GM18517 (cell line): ENCODE results near the gene DCK.
A peak's percentile ranks its signal among the peaks of the same experiment; 100 is the strongest.

Source experiments
- ATAC-seq: cut with Tn5 transposase; IDR thresholded peaks from one replicate; pipeline ENCODE4 v1.9.1; 2021; ENCODE audit warnings: mild to moderate bottlenecking, moderate library complexity; ENCODE audit not compliant: unreplicated experiment

The DCK gene

GRCh38 chr4:70993181-70994068 lies at the start of gene DCK:
TSS of gene DCK (plus strand) at chr4:70993649. CDS start at chr4:70993836, 187 bp downstream.
- ATAC-seq, result peak; percentile 60

GRCh38 chr4:70945046-70945445 lies 48.4 kb upstream of the DCK start:
- no peak for ATAC-seq

GRCh38 chr4:70945452-70946055 lies 47.9 kb upstream of the DCK start:
- no peak for ATAC-seq

- ATAC-seq, result no peak
Measured at GRCh38 chr4:70946939-70947338, 46.5 kb upstream of the DCK start.

GRCh38 chr4:70948665-70949260 lies 44.7 kb upstream of the DCK start:
- ATAC-seq, result no peak

- no peak for ATAC-seq
Measured at GRCh38 chr4:70954032-70954431, 39.4 kb upstream of the DCK start.

- ATAC-seq, result no peak
Measured at GRCh38 chr4:70956549-70957210, 36.8 kb upstream of the DCK start.

- ATAC-seq, result no peak
Measured at GRCh38 chr4:70958681-70959080, 34.8 kb upstream of the DCK start.

GRCh38 chr4:70969076-70969475 lies 24.4 kb upstream of the DCK start:
- no peak for ATAC-seq

GRCh38 chr4:70976252-70976651 lies 17.2 kb upstream of the DCK start:
- ATAC-seq, result no peak

GRCh38 chr4:70979445-70980008 lies 13.9 kb upstream of the DCK start:
- peak; percentile 45 for ATAC-seq

- ATAC-seq, result no peak
Measured at GRCh38 chr4:70980196-70980595, 13.3 kb upstream of the DCK start.

GRCh38 chr4:70984106-70984505 lies 9.3 kb upstream of the DCK start:
- no peak for ATAC-seq

- no peak for ATAC-seq
Measured at GRCh38 chr4:70984589-70984988, 8.9 kb upstream of the DCK start.

GRCh38 chr4:70991596-70991995 lies 1.9 kb upstream of the DCK start:
- no peak for ATAC-seq

GRCh38 chr4:70992391-70992881 lies 1.0 kb upstream of the DCK start:
- no peak for ATAC-seq

GRCh38 chr4:70994069-70994366 lies 569 bp downstream of the DCK start:
- no peak for ATAC-seq

GRCh38 chr4:70994387-70995099 lies 1.1 kb downstream of the DCK start:
- peak; percentile 41 for ATAC-seq

GRCh38 chr4:70996018-70996360 lies 2.5 kb downstream of the DCK start:
- no peak for ATAC-seq

- ATAC-seq, result no peak
Measured at GRCh38 chr4:70997036-70997435, 3.6 kb downstream of the DCK start.

GRCh38 chr4:70997546-70997945 lies 4.1 kb downstream of the DCK start:
- ATAC-seq, result no peak
